Stimulated activated CD4-positive, alpha-beta T cell treated with anti-CD3 and anti-CD28 coated beads, TNF-alpha, amount 100 ng/mL, for 24 hours (primary cell): ENCODE results near the gene ZNF783.
"Not testable (repeated sequence)": the region's sequence is repeated elsewhere in the genome, so short reads cannot be mapped to it uniquely, and the experiment has no call there.

Source experiments
- DNase-seq, 3 experiments: peaks; one replicate each; pipeline ENCODE4 v3.0.0-alpha.2; 2020; ENCODE audit warnings: low read depth in 3 of 3

Gene ZNF783

DNA sequence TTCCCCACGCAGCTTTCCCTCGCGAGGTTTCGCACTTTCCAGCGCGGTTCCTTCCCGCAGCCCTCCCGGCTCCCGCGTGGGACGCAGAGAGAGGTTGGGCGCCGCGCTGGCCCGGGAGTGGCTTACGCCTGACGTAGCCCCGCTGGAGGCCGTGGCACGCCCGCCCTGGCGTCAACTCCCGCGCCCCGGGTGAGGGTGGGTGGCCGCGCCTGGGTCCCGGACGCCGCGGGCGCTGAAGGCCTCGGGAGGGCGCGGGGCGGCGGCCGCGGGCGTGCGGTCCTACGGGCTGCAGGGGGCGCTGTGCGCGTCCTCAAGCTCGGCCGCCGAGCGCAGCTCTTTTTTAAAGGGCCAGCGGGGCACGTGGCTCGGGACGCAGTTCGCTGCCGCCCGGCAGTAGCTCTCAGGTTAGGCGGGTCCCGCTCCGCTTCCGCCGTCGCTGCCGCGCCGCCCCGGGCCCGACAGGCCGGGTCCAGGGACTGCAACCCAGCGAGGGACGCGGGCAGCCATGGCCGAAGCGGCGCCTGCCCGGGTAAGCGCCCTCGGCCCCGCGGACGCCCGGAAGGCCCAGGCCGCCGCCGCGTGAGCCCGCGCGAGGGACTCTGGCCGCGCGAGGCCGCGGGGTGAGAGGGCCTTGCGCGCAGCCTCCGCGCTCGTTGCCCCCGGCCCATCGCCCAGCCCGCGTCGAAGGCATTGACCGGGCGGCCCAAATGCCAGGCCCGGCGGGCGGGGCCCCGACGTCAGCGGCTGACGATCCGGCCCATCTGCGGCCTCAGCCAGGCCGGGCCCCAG lies at the start of gene ZNF783:
Gene ZNF783 (plus strand): TSS at position 368 of the 789 bp plus-strand sequence. CDS start 138 bp downstream, at position 506.
- DNase-seq, result peak; percentile 64 to 81 (median 74)

DNA sequence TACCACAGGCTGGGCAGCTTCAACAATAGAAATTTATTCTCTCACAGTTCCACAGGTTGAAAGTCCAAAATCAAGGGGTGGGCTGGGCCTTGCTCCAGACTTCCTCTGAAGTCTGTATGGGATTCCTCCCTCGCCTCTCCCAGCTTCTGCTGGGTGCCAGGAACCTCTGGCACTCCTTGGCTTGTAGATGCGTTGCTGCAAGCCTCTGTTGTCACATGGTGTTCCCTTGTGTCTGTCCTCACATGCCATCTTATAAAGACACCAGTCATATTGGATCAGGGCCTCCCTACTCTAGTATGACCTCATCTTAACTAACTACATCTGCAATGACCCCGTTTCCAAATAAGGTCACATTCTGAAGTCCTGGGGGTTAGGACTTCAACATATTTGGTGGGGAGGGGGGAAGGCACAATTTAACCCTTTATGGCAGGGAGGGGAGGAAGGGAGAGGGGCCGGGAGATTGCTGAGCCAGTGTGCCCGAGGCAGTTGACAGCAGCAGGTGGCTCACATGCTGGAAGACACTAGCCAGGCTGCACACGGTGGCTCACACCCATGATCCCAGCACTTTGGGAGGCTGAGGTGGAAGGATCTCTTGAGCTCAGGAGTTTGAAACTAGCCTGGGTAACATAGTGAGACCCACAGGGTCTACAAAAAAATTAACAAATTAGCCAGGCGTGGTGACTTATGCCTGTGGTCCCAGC lies 47.8 kb upstream of the ZNF783 start:
- no peak for DNase-seq

DNA sequence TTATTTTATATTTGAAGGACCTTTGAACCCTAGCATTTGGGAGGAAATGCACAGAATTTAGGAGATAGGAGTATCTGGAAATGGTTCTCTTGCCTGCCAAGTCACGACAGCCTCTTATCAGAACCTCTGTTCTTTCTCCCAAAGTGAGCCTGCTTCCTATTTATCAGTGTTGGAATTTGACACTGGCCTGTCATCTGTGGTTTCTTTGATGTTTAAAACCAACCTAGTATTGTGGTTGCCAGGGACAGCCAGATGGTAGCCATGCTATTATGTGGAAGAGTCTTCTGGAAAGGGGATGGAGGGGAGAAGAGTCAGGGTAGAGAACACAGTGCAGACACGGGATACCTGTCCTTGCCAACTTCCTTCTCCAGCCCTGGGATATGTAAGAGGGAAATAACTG lies 45.6 kb upstream of the ZNF783 start:
- DNase-seq, result no peak

DNA sequence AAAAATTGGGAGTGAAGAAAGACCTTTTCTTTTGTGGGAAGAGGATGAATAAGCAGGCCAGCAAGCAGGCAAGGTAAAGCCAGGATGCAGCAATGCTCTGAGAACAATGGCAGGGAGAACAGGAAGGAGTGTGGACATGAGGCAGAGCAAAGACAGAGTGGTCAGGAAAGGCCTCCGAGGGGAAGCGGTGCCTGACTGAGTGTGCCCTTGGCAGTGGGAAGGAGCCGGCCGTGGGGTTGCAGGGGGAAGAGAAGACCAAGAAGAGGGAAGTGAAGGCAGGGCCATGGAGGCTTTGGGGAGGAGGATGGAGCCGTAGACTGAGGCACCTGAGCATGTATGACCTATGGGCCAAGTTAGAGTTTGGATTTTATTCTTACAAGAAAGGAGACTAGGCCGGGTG lies 44.4 kb upstream of the ZNF783 start:
- no peak for DNase-seq

DNA sequence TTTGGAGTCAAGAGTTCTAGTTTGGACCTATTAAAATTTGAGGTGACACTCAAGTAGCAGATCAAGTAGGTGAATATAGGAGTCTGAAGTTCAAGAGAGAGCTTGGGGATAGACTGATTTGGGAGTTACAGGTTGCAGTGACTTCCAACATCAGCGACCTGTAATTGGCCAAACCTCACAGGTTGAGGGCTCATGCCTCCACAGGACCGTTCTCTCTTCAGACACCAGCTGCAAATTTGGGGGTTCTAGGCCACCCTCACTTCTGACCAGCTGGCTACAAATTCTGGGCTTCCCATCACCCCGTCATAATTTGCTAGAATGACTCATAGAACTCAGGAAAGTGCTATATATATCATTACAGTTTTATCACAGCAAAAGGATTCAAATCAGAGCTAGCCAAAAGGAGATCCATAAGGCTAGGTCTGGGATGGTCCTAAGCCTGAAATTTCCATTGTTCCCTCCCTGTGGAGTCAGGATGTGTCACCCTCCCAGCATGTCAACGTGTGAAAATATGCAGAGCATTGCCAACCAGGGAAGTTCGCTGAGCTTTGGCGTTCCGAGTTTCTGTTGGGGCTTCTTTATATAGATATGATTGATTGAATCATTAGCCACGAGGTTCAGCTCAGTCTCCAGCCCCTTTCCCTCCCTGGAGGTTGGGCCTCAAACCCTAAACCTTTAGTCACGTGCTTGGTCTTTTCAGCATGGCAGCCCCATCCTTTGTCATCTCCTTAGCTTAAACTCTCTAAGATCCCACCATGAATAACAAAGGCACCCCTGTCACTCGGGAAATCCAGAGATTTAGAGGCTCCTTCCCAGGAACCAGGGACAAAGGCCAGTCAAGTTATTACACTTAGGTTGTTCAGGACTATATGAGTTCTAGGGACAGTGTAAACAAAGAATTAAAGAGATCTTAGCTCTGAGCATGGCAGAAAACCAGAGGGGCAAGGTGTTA lies 43.3 kb upstream of the ZNF783 start:
- no peak for DNase-seq

DNA sequence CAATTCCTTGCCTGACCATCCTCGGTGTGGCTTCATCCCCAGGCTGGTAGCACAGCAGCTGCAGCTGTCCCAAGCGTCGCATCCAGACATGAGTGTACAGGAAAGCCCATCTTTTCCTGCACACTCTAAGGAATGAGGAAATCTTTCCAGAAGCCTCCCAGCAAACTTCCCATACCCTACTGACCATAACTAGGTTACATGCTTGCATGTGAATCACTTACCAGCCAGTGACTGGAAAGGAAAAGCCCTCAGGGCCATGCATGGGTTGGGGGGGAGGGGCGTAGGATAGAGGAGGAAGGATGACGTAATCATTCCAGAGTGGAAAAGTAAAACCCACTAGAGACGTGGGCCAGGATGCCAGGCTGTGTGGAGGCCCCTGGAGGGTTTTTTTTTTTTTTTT lies 41.5 kb upstream of the ZNF783 start:
- DNase-seq, result no peak

DNA sequence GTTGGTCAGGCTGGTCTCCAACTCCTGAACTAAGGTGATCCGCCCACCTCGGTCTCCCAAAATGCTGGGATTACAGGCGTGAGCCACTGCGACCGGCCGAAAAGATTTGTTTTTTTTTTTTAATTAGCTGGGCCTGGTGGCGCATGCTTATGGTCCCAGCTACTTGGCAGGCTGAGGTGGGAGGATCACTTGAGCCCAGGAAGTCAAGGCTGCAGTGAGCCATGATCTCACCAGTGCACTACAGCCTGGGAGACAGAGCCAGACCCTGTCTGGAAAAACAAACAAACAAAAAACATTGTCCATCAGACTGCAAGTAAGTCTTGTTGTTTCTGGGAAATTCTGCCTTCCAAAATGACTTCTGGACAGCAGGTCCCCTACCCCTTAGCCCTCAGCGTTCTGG lies 38.8 kb upstream of the ZNF783 start:
- no peak for DNase-seq

DNA sequence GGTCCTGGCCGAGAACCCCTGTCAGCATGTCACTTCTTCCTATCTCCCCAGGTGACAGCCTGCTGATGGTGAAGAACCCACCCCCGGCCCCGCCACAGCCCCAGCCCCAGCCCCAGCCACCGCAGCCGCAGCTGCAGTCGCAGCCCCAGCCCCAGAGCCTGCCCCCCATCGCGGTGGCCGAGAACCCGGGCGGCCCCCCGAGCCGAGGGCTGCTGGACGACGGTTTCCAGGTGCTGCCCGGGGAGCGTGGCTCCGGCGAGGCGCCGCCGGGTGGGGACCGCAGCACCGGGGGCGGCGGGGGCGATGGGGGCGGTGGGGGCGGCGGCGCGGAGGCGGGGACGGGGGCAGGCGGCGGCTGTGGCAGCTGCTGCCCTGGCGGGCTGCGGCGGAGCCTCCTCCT lies 38.2 kb upstream of the ZNF783 start:
- DNase-seq, result no peak

DNA sequence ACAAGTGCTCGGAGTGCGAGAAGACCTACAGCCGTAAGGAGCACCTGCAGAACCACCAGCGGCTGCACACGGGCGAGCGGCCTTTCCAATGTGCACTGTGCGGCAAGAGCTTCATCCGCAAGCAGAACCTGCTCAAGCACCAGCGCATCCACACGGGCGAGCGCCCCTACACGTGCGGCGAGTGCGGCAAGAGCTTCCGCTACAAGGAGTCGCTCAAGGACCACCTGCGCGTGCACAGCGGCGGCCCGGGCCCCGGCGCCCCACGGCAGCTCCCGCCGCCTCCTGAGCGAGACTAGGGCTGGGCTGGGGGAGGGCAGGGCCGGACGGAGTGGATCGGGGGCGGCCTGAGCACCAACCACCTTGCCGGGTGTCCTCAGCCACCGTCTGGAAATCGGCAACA lies 37.6 kb upstream of the ZNF783 start:
- no peak for DNase-seq

DNA sequence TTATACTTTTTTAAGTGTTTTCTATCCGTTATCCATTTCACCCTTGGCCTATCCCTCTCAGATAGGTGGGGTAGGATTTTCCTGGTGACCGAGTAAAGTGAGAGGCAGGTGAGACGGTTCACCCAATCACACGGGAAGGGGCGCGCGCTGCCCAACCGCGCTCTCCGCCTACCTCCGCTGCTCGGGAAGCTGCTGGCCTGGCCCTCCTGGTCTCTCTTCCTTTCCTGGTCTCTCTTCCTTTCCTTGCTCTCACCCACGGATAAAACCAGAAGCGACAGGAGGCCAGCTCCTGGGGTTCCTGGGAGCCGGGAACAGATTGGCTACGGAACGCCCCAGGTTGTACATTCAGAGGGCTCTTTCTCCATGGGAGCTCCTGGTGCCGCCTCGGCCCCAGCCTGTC lies 36.9 kb upstream of the ZNF783 start:
- DNase-seq, result no peak

DNA sequence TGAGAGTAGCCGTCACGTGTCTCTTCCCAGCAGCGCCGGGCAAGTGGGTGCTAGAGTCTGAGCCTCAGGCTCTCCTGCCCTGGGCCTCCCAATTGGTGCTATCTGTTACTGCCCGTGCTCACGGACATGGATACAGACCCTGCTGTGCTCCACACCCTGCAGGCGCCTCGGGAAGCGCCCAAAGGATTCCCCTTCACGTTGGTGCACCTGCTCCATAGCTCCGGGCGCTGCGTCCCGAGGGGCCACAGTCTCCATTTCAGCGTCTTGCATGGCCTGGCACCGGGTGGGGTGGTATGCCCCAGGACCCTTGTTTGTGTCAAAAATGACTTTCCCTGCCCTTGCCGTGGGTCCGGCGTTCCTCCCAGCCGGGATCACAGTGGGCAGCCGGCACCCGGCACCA lies 36.3 kb upstream of the ZNF783 start:
- DNase-seq, result no peak

DNA sequence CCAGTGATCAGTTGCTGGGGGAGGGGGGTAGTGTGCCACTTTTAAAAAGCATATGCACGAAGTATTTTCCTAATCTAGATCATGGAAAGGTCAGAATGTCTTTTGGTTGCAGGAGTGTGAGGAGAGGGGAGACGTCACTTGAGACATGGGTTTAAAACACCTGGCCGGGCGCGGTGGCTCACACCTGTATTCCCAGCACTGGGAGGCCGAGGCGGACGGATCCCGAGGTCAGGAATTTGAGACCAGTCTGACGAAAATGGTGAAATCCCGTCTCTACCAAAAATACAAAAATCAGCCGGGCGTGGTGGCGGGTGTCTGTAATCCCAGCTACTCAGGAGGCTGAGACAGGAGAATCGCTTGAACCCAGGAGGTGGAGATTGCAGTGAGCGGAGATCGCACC lies 35.6 kb upstream of the ZNF783 start:
- not testable (repeated sequence) for DNase-seq

DNA sequence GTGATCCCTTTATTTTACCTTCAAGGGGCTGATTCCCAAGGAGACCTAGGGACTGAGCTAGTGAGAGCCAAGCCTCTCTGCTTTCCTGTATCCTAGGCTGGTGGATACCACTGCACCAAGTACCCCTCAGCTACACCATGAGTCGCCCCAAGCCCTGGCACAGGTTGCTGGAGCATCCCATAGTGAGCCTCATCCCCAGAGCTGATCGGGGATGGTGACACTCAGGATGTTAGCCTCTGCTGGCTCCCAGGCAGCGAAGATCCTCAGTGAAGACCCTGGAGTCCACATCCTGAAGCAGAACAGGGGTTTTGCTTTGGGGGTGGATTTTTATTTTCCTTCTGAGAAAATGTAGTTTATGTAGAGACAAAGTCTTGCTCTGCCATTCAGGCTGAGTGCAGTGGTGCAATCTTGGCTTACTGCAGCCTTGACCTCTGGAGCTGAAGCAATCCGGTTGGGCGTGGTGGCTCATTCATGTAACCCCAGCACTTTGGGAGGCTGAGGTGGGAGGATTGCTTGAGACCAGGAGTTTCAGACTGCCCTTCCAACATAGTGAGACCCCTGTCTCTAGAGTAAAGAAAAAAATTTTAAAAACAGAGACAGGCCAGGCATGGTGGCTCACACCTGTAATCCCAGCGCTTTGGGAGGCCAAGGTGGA lies 35.0 kb upstream of the ZNF783 start:
- no peak for DNase-seq

DNA sequence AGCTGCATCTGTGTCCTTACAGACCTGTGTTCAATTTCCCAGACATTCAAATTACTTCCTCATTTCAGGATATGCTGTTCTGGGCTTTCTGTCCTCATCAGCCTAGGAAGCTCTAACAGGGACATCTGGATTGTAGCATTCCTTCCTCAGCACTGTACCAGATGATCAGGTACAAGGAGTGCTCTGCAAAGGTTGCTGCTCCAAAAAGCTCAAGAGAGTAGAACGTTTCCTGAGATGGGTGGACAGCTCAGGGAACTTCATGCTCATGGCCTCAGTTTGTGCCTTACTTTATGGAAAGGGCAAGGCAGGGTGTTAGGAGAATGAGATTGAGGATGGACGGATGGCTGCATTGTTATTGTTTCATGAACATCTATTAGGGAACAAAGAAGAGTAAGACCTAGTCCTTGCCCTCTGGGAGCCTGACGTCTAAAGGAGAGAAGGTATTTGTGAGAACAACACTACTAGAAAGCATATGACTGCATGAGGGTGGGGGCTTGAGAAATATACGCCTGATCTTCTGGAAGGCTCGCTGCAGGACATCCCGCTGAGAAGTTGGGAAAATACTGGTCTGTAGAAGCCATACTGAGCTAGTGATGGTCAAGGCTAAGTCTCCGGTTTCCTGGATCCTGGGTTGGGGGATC lies 33.0 kb upstream of the ZNF783 start:
- no peak for DNase-seq

DNA sequence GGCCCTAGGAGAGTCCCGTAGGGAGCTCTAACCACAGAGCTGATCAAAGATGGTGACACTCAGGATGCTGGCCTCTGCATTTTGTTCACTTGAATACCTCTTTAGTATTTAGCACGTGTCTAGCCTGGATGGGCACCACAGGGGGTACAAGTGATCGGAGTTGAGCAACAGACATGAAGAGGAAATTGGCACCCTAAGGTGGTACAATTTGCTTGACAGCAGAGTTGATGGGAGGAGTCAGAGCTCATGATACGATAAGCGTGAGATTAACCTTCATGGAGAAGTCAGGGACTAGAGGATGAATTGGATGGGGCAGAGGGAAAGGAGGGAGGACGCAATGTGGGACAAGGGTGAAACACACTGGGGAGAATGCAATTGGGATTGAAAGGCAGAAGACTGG lies 32.5 kb upstream of the ZNF783 start:
- no peak for DNase-seq

DNA sequence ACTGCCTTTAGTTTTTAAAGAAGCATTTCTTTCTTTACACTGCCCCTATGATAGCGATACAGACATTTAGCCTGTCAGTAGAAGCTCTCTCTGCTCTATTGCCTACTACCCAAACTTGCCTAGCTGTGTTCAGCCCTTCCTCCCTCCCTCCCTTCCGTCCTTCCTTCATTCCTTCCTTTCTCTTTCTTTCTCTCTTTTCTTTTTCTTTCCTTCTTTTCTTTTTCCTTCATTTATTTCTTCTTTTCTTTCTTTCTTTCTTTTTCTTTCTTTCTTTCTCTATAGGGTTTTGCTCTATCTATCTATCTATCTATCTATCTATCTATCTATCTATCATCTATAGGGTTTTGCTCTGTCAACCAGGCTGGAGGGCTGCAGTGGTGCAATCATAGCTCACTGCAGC lies 29.6 kb upstream of the ZNF783 start:
- no peak for DNase-seq

DNA sequence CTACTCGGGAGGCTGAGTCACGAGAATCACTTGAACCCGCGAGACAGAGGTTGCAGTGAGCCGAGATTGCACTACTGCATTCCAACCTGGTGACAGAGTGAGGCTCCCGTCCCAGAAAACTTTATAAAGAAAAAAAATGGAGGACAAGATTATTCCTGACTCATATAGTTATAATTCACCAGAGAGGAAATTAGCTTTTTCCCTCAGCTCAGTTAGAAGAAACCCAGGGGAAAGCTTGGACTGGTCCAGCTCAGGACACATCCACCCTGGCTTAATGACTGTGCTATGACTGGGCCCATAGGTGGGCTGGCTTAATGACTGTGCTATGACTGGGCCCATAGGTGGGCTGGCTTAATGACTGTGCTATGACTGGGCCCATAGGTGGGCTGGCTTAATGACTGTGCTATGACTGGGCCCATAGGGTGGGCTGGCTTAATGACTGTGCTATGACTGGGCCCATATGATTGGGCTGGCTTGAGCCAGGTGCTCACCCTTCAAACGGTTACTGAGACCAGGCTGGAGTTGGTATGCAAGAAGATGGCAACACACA lies 28.3 kb upstream of the ZNF783 start:
- not testable (repeated sequence) for DNase-seq

DNA sequence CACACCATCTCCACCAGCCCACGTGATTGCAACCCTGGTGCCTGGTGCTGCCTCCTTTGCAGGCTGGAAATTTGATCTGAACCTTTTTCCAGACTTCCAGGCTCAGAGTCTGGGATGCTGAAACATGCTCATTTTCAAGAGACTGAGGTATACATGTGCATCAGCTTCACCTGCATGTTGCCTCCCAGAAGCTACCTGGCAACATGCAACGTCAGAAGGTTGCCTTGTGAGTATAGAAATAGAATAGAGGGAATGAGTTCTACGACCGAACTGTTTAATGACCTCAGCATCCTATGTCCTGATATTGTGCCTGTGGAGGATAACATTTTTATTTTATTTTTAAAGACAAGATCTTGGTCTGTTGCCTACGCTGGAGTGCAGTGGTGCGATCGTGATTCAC lies 24.5 kb upstream of the ZNF783 start:
- DNase-seq, result no peak

DNA sequence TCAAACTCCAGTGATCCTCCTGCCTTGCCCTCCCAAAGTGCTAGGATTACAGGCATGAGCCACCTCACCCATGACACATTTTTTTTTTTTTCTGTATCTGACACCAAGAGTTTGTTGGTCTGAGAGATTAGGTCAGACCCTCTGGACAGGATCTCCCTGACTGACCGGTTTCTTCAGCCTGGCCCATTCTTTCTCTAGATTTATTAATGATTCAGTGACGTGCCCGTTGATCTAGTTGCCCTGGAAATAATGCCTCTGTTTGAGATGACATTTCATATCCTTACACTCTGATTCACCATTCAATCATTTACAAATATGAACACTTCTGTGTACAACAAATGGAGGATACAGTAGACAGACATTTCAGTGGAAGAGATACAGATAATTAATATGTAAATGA lies 23.9 kb upstream of the ZNF783 start:
- no peak for DNase-seq

DNA sequence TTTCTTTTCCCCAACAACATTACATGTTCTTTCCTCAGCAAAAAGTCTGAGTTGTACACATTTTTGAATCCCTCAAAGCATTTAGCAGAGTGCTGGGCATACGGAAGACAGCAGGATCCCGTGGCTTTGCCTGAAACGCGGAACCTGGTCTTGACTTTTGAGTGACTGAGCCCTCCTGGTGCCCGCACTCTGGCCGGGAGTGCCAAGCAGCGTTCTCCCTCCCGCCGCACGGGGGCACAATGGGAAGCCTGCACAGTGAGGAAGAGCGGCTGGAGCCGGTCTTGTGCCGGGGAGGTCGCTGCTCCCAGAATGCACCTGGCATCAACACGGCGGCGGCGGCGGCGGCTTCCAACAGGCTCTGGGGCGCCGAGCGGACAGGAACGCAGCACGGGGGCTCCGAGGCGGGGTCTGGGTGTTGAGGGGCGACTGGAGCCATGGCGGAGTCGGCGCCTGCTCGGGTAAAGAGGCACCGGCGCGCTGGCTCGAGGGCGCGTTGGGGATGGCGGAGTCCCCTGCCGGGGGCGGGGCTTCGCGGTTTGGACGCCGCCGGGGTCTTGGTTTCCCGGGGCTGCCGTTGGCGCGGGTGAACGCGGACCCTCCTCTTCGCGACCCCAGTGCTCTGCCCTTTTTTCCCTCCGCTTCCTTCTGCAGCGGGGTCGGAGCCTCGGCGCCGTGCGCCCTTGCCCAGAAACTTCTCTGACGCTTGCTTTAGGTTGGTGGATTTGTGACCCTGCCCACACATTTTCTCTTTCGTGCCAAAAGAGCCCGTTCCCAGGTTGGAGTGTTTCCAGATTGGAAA lies 22.5 kb upstream of the ZNF783 start, which contains the start of gene ZNF212:
Gene ZNF212 (plus strand): TSS at position 307 of the 799 bp plus-strand sequence. CDS start 128 bp downstream, at position 435.
- peak; percentile 82 to 90 (median 82) for DNase-seq
